Stimulated activated CD4-positive, alpha-beta T cell treated with anti-CD3 and anti-CD28 coated beads, TNF-alpha, amount 100 ng/mL, for 1 hour (primary cell): Measurements from ENCODE around the gene CRYGN.

Experiments used
- DNase-seq, 3 donors: peaks; one replicate each; pipeline ENCODE4 v3.0.0-alpha.2; 2020; ENCODE audit warnings: low read depth in 3 of 3, low spot score in 1 of 3

Gene CRYGN

DNA sequence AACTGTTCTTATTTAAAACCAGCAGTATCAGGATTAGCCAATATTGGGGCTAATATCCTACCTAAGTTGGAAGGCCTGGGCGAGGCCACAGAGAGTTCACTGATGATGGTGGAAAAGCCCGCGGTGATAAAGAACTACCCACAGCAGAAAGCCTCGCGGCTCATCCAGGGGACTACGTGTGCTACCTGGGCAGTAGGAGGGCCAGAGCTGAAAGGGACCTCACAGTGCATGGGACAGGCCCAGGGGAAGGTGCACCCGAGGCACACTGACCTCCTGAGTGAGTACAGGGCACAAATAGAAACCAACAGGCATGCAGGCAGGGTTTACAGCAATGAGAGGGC, 31.5 kb downstream of the CRYGN start:
- no peak for DNase-seq

DNA sequence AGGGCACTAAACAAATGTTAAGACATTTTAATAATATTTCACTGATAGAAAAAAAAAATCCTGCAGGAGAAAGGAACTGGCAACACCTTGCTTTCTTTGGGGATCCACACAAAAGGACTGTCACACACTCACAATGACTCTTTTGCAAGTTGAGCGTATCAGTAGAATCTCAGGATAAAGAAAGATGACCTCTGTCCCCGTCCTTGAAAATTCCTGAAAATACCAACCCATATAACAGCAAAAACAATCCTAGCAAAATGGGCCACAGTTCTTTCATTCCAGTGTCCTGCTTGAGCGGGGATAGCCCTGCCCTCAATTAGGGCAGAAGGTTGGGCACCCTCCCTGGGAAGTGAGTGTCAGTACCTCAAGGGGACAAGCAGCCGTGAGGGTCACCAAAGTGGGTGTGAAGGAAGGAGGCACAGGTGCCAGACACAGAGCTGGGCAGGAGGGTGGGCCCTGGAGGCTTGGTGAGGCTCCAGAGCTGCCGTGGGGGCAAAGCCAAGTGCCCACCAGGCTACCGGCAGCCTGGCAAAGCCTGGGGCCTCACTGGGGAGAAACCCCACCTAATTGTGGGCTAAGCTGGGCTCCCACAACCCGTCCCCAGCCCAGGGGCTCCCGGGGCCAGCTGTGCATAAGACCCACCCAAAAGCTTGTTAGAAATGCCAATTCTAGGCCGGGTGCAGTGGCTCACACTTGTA, 32.9 kb downstream of the CRYGN start:
- no peak for DNase-seq

DNA sequence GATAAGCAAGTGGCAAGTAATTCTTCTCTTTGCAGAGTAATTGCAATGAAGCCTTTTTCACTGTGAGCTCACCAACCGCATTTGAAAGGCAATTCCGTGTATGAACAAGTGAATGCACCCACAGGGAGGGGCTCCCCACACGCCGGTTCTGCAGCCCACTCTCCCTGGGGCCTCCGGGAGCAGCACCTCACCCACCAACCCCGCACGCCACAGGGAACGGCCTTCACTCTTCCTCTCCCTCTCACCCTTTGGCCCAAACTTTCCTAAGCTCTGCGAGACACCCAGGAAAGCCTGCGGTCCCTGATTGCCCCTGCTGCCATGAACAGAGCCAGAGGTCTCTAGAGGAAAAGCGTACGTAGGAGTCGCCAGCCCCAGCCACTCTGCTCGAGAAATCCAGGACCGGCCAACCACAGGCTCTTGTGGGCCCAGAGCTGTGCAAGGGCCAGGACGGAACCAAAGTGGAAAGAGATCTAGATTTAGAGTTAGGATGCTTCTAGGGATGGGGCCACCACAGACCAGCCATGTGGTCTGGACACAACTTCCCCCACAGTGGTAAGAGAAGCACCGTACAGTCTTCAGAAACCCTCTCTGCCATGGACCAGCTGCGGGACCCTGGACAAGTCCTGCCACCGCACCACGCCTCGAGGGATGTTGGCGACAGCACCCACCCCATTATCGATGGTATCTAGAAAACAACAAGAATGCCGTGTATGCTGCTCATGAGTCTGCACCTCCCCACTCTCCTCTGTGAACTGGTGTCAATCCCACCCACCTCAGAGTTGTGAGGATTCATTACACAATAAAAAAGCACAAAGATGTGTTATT, 33.7 kb downstream of the CRYGN start:
- DNase-seq: no peak

DNA sequence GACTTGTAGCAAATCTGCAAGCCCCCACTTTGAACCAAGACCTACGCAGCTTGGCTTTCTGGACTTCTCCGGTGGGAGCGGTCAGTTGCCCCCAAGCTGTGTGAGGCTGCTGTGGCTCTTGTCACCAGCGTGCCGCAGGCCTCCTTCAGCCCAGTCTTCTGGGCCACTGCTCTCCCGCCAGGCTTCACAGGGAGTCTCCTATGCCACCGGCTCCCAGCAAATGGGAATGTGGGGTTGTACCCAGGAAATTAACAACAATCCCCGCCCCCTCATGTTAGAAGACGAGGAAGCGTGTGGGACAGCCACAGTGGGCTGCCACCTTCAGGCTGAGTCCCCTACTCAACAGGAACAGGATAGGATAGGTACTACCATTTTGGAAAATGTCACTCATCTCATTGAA, 34.4 kb downstream of the CRYGN start:
- no peak for DNase-seq

DNA sequence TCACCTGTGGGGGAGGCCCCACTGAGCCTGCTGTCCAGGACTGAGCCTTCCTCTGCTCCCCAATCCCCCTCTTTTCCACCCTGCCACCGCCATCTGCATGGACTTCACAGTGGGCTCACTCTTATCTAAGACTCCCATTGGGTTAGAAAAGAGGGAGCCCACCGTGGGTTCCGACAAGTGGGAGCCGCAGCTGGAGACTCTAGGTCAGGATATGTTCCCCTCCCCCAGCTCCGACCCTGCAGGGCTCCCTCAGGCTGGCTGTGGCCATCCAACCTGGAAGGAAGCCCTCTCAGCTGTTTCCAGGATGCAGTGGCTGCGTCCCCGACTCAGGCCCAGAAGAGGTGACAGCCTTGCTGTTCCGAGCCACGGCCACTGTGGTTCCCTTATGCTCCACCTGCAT, 34.9 kb downstream of the CRYGN start:
- DNase-seq: no peak

DNA sequence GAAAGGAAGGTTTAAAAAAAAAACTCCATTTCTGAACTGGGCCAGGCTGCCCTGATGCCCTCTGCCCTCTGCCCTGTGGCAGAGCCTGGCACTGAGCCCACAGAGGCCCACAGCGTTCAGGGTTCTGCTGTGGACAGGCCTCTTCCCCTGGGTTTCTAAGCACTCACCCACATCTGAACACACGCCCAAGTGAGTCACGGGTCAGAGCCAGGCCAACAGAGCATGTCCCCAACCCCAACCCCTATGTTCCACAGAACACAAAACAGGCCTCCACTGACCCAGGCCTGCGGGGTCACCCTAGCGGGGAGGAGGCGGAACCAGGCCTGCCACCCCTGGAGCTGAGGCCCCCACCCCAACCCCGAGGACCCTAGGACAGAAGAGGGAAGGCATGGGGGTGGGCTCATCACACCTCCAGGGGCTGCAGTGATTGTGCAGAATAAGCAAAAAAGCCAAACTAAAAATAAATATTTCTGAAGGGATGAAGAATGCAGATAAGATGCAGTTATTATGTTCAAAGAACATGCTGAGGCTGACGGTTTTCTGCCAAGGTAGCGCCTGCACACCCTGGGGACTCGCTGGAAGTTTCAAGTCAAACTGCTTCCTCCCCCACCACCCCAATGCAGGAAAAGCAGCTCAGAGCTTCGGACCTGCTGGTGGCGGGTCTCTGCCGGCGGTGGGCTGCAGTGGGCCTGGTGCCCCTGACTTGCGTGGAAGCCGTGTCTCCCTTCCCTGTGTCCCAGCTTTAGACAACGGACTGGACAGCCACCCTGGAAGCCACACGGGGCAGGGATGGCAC, 35.5 kb downstream of the CRYGN start:
- no peak for DNase-seq

DNA sequence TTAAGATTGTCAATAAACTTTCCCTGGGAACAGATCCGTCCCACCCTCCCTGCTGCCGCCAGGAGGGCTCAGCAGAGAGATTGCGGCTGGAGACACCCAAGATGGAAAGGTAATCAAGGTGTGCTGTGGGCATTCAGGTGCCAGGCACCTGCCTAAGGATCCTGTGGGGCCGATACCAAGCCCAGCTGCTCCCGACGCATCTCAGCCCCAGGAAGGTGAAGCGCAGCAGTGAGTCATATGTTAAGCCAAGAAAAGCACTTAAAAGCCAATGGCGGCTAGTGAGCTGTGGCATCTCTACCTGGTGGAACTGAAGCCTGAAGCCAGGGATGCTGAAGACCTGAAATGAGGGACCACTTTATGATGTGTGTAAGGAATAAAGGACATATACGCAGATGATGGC, 36.2 kb downstream of the CRYGN start:
- DNase-seq: no peak

DNA sequence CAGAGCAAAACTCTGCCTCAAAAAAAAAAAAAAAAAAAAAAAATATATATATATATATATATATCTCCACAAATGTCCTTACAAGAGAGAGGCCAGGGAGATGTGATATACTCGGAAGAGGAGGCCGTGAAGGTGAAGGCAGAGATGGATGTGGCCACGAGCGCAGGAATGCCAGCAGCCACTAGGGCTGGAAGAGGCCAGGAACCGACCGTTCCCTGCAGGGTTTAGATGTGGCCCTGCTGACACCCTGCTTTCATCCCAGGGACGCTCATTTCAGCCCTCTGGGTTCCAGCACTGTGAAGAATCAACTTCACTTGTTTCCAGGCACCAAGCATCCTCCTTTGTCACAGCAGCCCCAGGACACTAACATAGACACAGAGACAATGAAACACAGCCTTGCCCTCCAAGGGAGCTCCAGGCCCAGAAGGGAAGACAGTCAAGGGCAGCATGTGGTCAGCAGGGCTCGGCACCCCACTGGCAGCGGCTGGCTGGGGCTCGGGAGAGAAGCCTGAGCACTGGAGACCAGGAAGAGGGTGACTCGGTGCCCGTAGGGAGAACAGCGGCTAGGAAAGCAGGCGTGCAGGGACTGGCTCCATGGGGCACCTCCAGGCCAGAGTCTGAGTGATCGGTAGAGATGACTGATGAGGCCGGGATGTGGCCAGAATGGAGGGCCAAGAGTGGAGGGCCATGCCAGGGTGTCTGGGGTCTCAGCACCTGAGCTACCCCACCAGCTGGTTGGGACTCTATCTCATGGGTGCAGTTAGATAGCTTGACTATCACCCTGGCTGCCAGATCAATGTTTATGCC, 37.7 kb downstream of the CRYGN start:
- no peak for DNase-seq

DNA sequence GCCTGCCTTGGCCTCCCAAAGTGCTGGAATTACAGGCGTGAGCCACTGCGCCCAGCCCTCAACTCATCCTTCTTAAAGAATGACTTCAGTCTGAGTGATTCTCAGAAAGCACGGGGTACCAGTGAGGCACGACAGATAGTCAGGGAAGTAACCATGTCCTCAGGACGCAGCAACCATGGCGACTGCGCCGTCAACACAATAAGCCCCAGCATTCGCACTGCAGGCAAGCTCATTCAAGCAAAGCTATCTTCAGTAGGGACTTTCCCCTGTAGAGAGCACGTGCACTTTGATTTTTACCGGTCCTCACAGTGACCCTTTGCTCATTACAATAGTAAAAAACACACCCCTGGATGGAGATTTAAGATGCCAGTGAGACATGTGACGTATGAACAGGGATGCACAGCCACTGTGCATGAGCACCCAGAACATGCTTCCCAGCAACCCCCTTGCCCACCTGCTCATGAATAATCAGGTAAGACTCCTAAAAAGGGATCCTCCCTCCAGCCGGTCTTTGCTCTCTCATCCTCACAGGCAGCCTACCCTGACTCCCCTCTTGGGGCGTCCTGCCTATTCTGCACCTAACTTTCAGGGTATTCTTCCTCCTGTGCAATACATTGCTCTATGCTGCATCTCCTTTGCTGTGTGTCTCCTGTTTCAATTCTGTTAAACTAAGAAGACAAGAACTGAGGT, 39.2 kb downstream of the CRYGN start:
- DNase-seq: no peak

DNA sequence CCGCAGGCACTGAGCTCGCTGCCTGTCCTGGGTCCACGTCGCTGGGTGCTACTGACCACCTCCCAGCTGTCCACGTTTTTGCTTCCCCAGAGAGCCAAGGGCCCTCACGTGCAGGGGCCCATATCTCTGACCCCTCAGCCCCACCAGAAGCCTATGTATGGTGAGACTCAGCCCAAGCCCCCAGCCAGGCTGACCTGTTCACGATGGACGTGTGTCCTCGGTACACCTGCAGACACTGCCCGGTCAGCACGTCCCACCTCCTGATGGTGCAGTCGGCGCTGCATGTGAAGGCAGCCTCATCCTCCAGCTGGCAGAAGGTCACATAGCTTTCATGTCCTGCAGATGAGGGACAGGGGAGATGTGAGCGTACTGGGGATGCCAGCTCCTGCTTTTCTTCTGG, 40.0 kb downstream of the CRYGN start:
- DNase-seq: no peak

DNA sequence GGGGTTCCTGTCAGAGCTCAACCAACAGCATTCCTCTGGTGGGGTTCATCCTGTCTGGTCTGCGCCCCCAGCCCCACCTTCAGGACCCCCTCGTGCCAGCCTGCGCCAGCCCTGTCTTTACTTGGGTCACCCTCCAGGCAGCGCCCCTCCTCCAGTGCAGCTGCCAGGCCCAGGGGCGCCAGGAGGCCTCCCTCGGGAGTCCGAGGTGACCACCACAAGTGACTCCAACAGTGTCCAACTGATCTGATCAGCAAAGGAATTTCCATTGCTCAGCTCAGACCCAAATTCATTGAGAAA, 40.7 kb downstream of the CRYGN start:
- no peak for DNase-seq

DNA sequence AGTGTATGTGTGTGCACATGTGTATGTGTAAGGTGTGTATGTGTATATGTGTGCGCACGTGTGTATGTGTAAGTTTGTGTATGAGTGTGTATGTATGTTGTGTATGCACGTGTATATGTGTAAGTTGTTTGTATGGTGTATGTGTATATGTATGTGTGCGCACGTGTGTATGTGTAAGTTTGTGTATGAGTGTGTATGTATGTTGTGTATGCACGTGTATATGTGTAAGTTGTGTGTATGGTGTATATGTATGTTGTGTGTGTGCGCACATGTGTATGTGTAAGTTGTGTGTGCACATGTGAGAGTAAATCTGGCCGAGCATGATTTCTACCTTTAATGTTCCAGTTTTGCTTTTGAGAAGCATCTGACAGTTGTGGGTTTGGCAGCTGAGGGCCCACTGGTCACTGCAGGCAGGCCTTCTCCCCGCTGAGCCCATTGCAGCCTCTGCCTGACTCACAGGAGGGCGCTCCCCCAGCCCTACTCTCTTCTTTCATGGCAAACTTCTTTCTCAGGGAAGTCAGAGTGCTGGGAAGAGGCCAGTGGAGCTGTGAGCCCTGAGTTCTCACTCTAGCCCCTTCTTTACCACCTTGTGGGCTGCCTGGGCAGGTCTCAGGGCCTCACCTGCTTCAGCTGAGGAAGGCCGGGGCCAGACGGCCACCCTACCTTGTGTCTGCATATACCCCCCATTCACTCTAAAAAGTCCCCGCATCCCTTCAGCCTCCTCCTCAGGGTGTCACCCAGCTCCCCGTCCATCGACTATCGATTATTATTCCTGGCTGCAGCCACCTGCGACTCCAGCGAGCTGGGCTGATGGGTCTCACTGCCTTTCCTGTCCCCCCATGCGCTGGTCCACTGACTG, 41.3 kb downstream of the CRYGN start:
- no peak for DNase-seq

DNA sequence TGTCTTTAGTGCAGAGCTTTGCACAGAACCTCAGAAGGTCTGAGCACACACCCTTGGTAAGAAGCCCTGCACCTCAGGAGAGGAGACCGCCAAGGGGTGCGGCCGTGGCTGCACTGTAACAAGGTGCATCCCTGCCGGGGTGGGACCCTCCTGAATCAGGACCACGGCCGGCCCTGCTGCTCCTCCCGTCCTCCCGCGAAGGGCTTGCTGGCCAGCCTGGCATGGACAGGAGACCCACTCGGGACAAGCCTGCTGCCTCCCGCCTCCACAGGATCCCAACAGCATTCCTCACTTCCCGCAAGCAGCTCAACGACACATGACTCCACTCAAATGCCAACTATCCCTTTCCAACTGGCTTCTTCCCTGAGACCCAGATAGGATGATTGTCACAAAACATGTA, 42.9 kb downstream of the CRYGN start:
- no peak for DNase-seq

DNA sequence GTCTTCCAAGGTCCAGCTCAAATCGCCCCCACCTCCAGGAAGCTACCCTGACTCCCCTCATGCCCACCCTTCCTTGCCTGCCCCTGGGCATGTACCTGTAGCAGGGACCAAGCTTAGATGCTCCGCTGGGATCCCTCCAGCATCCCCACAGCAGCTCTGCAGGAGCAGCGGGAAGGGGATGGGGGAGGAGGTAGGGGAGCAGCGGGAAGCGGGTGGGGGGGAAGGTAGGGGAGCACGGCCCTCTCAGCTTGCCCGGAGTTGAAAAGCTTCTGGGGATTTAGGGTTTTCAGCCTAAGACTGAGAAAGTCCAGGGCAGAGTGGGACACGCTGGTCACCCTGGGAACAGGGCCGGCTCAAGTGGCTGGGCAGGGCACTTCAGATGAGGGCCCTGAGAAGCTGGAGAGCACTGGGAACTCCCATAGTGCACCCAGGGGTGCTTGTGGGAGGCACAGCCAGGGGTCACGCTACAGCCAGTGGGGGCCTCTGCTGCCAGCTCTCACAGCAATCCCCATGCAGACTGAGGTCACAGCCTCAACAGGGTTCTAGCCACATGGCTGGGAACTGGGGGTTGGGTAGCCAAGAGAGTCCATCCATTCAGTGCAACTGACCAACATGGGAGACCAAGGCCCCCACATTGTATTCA, 43.5 kb downstream of the CRYGN start:
- DNase-seq: no peak

DNA sequence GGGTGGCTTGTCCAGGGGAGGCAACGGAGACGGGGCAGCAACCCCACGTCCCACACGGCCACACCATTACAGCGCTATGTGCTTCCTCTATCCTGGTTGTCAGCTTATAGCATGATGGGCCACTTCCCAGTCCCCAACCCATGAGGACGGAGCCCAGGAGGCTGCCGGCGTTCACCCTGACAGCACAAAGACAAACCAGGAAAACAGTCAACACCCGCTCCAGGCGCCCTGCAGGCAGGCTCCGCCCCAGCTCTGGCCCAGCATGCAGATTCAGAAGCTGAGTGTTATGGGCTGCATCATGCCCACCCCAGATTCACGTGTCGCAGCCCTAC, 44.9 kb downstream of the CRYGN start:
- no peak for DNase-seq

DNA sequence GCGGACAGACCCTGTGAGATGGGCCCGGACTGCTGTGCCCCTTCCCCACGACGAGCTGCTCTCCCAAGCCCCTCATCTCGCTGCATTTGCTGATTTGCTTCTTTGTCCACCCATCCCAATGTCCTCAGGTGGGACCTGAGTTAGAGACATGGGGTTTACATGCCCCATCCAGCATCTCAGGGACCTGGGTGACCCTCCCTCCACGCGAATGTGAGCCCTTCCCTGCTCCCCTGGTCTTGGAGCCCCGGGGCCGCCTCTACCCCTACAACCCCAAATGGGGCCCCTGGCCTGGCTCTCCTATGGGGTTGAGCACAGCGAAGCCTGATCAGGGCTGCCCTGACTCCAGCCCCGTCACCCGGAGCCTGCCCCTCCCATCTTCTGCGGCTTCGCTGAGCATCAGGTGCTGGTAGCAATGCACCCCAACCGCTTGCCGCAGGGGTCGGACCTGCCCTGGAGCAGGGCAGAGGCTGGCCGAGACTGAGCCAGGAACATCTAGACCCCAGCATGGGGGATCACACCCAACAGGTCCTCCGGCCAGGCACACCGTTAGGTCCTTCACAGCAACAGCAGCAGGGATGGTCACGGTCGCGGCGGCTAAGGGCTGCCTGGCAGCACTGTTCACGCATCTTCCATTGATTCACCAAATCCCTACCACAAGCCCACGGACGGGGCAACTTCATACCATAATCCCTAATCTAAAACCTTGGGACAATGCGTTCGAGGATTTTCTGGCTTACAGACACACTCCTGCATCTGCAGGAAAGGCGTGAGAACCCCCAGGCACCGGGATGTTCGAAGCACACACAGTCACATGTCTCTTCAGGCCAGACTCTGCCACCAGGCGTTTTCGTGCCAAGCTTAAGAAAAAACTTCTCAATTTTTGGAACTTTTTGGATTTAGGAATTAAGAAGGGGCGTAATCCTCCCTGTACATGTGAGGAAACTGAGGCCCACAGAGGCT, 45.6 kb downstream of the CRYGN start:
- no peak for DNase-seq

DNA sequence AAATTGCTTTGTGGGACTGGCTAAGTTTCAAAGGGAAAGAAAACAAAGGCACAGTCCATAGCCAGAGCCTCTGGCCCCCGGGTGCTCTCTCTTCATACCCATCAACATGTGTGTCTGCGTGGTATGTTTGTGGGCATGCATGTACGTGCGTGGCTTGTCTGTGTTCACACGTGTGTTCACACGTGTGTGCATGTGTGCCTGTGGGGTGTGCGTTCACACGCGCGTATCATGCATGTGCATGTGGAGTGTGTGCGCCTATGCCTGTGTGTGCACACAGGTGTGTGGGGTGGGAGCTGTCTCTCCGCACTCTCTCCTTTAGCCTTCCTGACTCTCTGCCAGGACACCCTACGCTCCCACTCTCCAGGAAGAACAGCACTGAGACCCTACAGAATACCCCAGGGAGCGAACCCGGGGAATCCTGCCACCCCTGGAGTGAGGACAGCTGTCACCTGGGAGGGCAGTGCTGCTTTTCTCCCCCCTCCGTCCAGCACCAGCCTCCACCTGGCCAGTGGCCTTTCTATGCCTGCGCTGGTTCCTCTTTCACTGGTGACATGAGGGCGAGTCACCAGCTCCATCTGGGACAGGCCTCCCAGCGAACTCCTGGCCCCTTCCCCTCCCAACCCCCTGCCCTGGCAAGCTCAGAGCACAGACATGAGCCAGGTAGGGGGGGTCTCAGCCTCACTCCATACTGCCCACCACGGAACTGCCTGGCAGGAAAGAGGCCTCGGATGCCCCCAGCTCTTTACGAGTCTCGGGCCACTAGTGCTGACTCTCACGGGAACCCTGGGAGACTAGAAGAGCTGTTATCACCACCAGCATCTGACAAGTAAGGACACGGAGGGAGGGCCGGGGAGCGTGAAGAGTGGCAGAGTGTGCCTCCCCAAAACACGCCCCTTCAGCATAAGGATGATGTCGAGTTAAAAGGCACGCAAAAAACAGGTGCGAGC, 46.6 kb downstream of the CRYGN start:
- DNase-seq: no peak
